ENCODE data around the gene DOCK4.

The DOCK4 gene

GRCh38 chr7:112084520-112084971, 121.7 kb downstream of the DOCK4 start:
- TF ChIP-seq CTCF (IDR thresholded peaks at IDR 0.05; ENCODE audit: control extremely low read depth, extremely low read depth, low read depth, missing control alignments), result no peak
- CTCF ChIA-PET, result no interaction called here
- DNase-seq (ENCODE audit: extremely low spot score), result peak; percentile 14
- POLR2A ChIA-PET, result no interaction called here

GRCh38 chr7:112083776-112084355, 122.3 kb downstream of the DOCK4 start:
- ChIA-PET CTCF (interaction anchor here (1.0 kb wide), 1 partner anchor 10 kb away, joined by 5 read pairs; no protein-coding TSS in a partner anchor), POLR2A (no interaction called here)
- DNase-seq (ENCODE audit: extremely low spot score), result no peak
- no peak for TF ChIP-seq CTCF (IDR thresholded peaks at IDR 0.05; ENCODE audit: control extremely low read depth, extremely low read depth, low read depth, missing control alignments)

- ChIA-PET CTCF (interaction anchor here (1.3 kb wide), 1 partner anchor 14 kb away, joined by 3 read pairs; no protein-coding TSS in a partner anchor), POLR2A (no interaction called here)
- DNase-seq (ENCODE audit: extremely low spot score), result no peak
- TF ChIP-seq CTCF (IDR thresholded peaks at IDR 0.05; ENCODE audit: control extremely low read depth, extremely low read depth, low read depth, missing control alignments), result no peak
Observed at GRCh38 chr7:112082306-112082705, 123.9 kb downstream of the DOCK4 start.

GRCh38 chr7:112081778-112082177, 124.4 kb downstream of the DOCK4 start:
- TF ChIP-seq CTCF (IDR thresholded peaks at IDR 0.05; ENCODE audit: control extremely low read depth, extremely low read depth, low read depth, missing control alignments), result no peak
- ChIA-PET CTCF (interaction anchor here (1.3 kb wide), 1 partner anchor 14 kb away, joined by 3 read pairs; no protein-coding TSS in a partner anchor), POLR2A (no interaction called here)
- DNase-seq (ENCODE audit: extremely low spot score), result no peak

- no peak for DNase-seq (ENCODE audit: extremely low spot score)
- TF ChIP-seq CTCF (IDR thresholded peaks at IDR 0.05; ENCODE audit: control extremely low read depth, extremely low read depth, low read depth, missing control alignments), result no peak
- CTCF ChIA-PET, result interaction anchor here (1.3 kb wide), 1 partner anchor 13 kb away, joined by 3 read pairs; no protein-coding TSS in a partner anchor
- POLR2A ChIA-PET, result no interaction called here
Observed at GRCh38 chr7:112080978-112081377, 125.2 kb downstream of the DOCK4 start.

GRCh38 chr7:112080441-112080840, 125.8 kb downstream of the DOCK4 start:
- no peak for TF ChIP-seq CTCF (IDR thresholded peaks at IDR 0.05; ENCODE audit: control extremely low read depth, extremely low read depth, low read depth, missing control alignments)
- POLR2A ChIA-PET, result no interaction called here
- DNase-seq (ENCODE audit: extremely low spot score), result peak; percentile 15
- CTCF ChIA-PET, result interaction anchor here (1.2 to 1.9 kb wide), 4 partner anchors 10 to 26 kb away, joined by 3 to 5 read pairs (median 4); no protein-coding TSS in a partner anchor

Data from GM10248 (cell line).